ACC112 (cell line): ENCODE results near the gene WAPL.
A peak's percentile ranks its signal among the peaks of the same experiment; 100 is the strongest.
"Not testable (repeated sequence)": the region's sequence is repeated elsewhere in the genome, so short reads cannot be mapped to it uniquely, and the experiment has no call there.

ENCODE experiments used
- H2AFZ ChIP-seq: fragments of 200-600 bp; sonication (generic); one replicate; pipeline ENCODE4 v1.6.0; 2017; ENCODE audit warnings: antibody characterized with exemption, low read length; ENCODE audit not compliant: unreplicated experiment
- H3K27ac ChIP-seq: fragments of 200-600 bp; sonication (generic); 2 replicates; pipeline ENCODE4 v1.5.1; 2014; ENCODE audit warnings: low read depth, mild to moderate bottlenecking, antibody characterized with exemption, low read length, moderate library complexity
- H3K27me3 ChIP-seq: fragments of 200-600 bp; sonication (generic); 2 replicates; pipeline ENCODE4 v1.6.1; 2014; ENCODE audit warnings: mild to moderate bottlenecking, antibody characterized with exemption, low read length, moderate library complexity, mixed read lengths; ENCODE audit not compliant: insufficient read depth
- H3K36me3 ChIP-seq: fragments of 200-600 bp; sonication (generic); 2 replicates; pipeline ENCODE4 v1.6.1; 2016; ENCODE audit warnings: mild to moderate bottlenecking, antibody characterized with exemption, low read length, moderate library complexity, mixed read lengths; ENCODE audit not compliant: insufficient read depth
- H3K4me1 ChIP-seq: fragments of 200-600 bp; sonication (generic); one replicate; pipeline ENCODE4 v1.6.1; 2016; ENCODE audit warnings: low read length, mixed read lengths; ENCODE audit not compliant: insufficient read depth, unreplicated experiment, control insufficient read depth
- H3K4me3 ChIP-seq: fragments of 200-600 bp; sonication (generic); 2 replicates; pipeline ENCODE4 v1.5.1; 2014; ENCODE audit warnings: mild to moderate bottlenecking, low read depth, low read length
- H3K79me2 ChIP-seq: fragments of 200-600 bp; sonication (generic); one replicate; pipeline ENCODE4 v1.6.0; 2016; ENCODE audit warnings: low read length; ENCODE audit not compliant: control insufficient read depth, unreplicated experiment, insufficient read depth

WAPL gene

GRCh38 chr10:86521678-86522509, at the start of gene WAPL:
Gene WAPL, minus strand, starts transcription at chr10:86521792. Its CDS starts 3,723 bp downstream, at chr10:86518069.
- peaks cover 10% of the 10 kb centered on the region; the same call in 1 of the 2 replicates for H3K36me3 ChIP-seq
- H3K4me1 ChIP-seq: peaks cover 42% of the 10 kb centered on the region
- peak within 1 kb of the TSS; percentile 94 for H3K4me3 ChIP-seq
- peak within 1 kb of the TSS; percentile 70 for H3K27ac ChIP-seq
- H3K27me3 ChIP-seq: no peaks in the 10 kb centered on the region
- peak within 1 kb of the TSS; percentile 92 for H2AFZ ChIP-seq
- H3K79me2 ChIP-seq: peaks cover 81% of the 10 kb centered on the region

GRCh38 chr10:86569335-86569734, 47.7 kb upstream of the WAPL start:
- no peaks in the 10 kb centered on the region for H3K36me3 ChIP-seq
- no peak overlapping the region for H2AFZ ChIP-seq
- no peaks in the 10 kb centered on the region for H3K27me3 ChIP-seq
- no peak overlapping the region for H3K4me3 ChIP-seq
- no peak overlapping the region for H3K27ac ChIP-seq
- H3K4me1 ChIP-seq: no peaks in the 10 kb centered on the region
- H3K79me2 ChIP-seq: no peaks in the 10 kb centered on the region

GRCh38 chr10:86566518-86566917, 44.9 kb upstream of the WAPL start:
- H3K4me3 ChIP-seq, H2AFZ ChIP-seq, H3K4me1 ChIP-seq, H3K27ac ChIP-seq, H3K36me3 ChIP-seq, H3K27me3 ChIP-seq, H3K79me2 ChIP-seq: not testable (repeated sequence)

GRCh38 chr10:86563338-86563737, 41.7 kb upstream of the WAPL start:
- not testable (repeated sequence) for H3K27ac ChIP-seq, H3K27me3 ChIP-seq, H3K4me3 ChIP-seq, H3K79me2 ChIP-seq, H3K4me1 ChIP-seq, H3K36me3 ChIP-seq, H2AFZ ChIP-seq

- H3K4me1 ChIP-seq, H3K27me3 ChIP-seq, H3K79me2 ChIP-seq, H3K4me3 ChIP-seq, H3K27ac ChIP-seq, H2AFZ ChIP-seq, H3K36me3 ChIP-seq: not testable (repeated sequence)
Measured at GRCh38 chr10:86558695-86559094, 37.1 kb upstream of the WAPL start.

- Histone ChIP-seq H3K27ac (no peak overlapping the region), H3K36me3 (no peaks in the 10 kb centered on the region), H3K79me2 (no peaks in the 10 kb centered on the region), H3K27me3 (0 out of 2 replicates have a peak, but pooled peaks cover 10% of the 10 kb centered on the region), H2AFZ (no peak overlapping the region), H3K4me3 (no peak overlapping the region), H3K4me1 (peaks cover 7% of the 10 kb centered on the region)
Measured at GRCh38 chr10:86556933-86557649, 35.5 kb upstream of the WAPL start.

GRCh38 chr10:86556532-86556931, 34.9 kb upstream of the WAPL start:
- no peak overlapping the region for H3K27ac ChIP-seq
- H3K27me3 ChIP-seq: 0 out of 2 replicates have a peak, but pooled peaks cover 10% of the 10 kb centered on the region
- H3K4me1 ChIP-seq: peaks cover 7% of the 10 kb centered on the region
- no peaks in the 10 kb centered on the region for H3K79me2 ChIP-seq
- no peak overlapping the region for H2AFZ ChIP-seq
- no peaks in the 10 kb centered on the region for H3K36me3 ChIP-seq
- no peak overlapping the region for H3K4me3 ChIP-seq

- Histone ChIP-seq H3K79me2 (no peaks in the 10 kb centered on the region), H3K4me3 (no peak overlapping the region), H2AFZ (no peak overlapping the region), H3K27me3 (0 out of 2 replicates have a peak, but pooled peaks cover 14% of the 10 kb centered on the region), H3K4me1 (peaks cover 7% of the 10 kb centered on the region), H3K27ac (no peak overlapping the region), H3K36me3 (no peaks in the 10 kb centered on the region)
Measured at GRCh38 chr10:86553639-86554038, 32.0 kb upstream of the WAPL start.

GRCh38 chr10:86553213-86553612, 31.6 kb upstream of the WAPL start:
- Histone ChIP-seq H3K4me1 (peaks cover 7% of the 10 kb centered on the region), H3K27ac (no peak overlapping the region), H3K27me3 (0 out of 2 replicates have a peak, but pooled peaks cover 14% of the 10 kb centered on the region), H2AFZ (no peak overlapping the region), H3K36me3 (no peaks in the 10 kb centered on the region), H3K79me2 (no peaks in the 10 kb centered on the region), H3K4me3 (no peak overlapping the region)

- Histone ChIP-seq H3K79me2 (no peaks in the 10 kb centered on the region), H3K27ac (no peak overlapping the region), H3K36me3 (no peaks in the 10 kb centered on the region), H3K4me1 (no peaks in the 10 kb centered on the region), H2AFZ (no peak overlapping the region), H3K27me3 (0 out of 2 replicates have a peak, but pooled peaks cover 4% of the 10 kb centered on the region), H3K4me3 (no peak overlapping the region)
Measured at GRCh38 chr10:86547296-86547695, 25.7 kb upstream of the WAPL start.
